Upper lobe of left lung (tissue), 4 donors: ENCODE results near the gene MAP1B.

Source experiments
- CTCF ChIP-seq, 6 experiments: fragments of 450-650 bp in 4 of 6; fragments of 200-600 bp in 2 of 6; sonication (generic) in 2 of 6; IDR thresholded peaks; one replicate each; pipeline ENCODE4 v1.5.1; 2016 to 2019; ENCODE audit warnings: antibody characterized with exemption in 6 of 6
- EP300 ChIP-seq, 4 donors: sonication (generic); formaldehyde crosslinking; IDR thresholded peaks; one replicate each; pipeline ENCODE4 v1.5.1; 2017; ENCODE audit warnings: antibody characterized with exemption in 4 of 4, control low read depth in 2 of 4
- POLR2A ChIP-seq, 4 donors: fragments of 450-650 bp; IDR thresholded peaks; one replicate each; pipeline ENCODE4 v1.5.1; 2016 to 2017; ENCODE audit warnings: antibody characterized with exemption in 4 of 4, mild to moderate bottlenecking in 2 of 4
- POLR2AphosphoS5 ChIP-seq, 2 donors: sonication (generic); formaldehyde crosslinking; IDR thresholded peaks; one replicate each; pipeline ENCODE4 v1.5.1; 2017; ENCODE audit warnings: antibody characterized with exemption in 2 of 2

DNA sequence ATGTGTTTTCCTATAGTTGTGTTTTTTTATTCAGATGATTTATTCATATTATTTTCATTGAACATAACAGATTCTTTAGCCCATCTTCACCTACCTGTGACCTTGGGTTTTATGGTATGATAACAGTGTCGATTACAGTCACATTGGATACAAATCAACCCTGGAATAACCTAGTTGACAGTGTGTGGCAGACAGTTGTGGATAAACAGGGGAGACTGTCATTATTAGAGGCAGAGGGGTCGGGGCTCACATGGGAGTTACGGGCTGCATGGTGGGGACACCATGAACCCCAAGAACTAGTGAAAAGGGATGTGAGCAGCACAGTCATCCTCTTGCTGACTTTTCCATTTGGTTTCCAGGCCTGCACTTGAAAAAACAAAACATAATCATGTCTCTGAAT, 29.9 kb upstream of the MAP1B start:
- TF ChIP-seq CTCF (IDR thresholded peaks at IDR 0.05) = no peak
- no peak for TF ChIP-seq POLR2A (IDR thresholded peaks at IDR 0.05)
- TF ChIP-seq EP300 (IDR thresholded peaks at IDR 0.05) = no peak
- no peak for TF ChIP-seq POLR2AphosphoS5 (IDR thresholded peaks at IDR 0.05)
